Mammary epithelial cell (primary cell): ENCODE data around the gene C1orf87.

Experiments
- EZH2 ChIP-seq: IDR thresholded peaks from 2 replicates; pipeline ENCODE4 v1.6.1; 2012; ENCODE audit warnings: low read length, inconsistent platforms, borderline replicate concordance
- TF ChIP-seq, protein P1 (sequence below), 2 donors: IDR thresholded peaks in 1 of 2; conservative IDR thresholded peaks in 1 of 2; 2 replicates each; pipeline ENCODE4 v1.5.1; 2011 to 2012; ENCODE audit warnings: inconsistent platforms in 2 of 2, low read length in 2 of 2, mild to moderate bottlenecking in 2 of 2, control low read depth in 1 of 2, low read depth in 1 of 2; ENCODE audit not compliant: insufficient read depth in 1 of 2; ENCODE audit errors: extremely low read depth in 1 of 2

DNA sequence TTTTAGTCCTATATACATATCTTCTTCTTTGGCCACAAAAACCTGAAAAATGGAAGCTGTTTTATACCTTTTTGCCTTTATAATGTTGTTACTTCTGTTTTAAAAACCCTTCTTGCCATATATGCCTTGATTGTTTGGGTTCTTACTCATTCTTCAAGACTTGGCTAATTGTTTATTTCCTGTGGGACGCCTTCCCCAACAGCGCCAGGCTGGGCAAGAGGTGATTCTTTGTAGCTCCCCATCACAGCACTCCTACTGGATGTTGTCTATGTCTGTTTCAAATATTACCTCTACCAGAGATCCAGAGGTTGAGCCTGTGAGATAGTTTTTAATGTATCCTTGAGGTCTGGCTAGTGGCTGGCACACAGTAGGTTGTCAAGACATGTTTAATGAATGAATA is 73.8 kb downstream of the C1orf87 start:
- TF ChIP-seq, protein P1, sequence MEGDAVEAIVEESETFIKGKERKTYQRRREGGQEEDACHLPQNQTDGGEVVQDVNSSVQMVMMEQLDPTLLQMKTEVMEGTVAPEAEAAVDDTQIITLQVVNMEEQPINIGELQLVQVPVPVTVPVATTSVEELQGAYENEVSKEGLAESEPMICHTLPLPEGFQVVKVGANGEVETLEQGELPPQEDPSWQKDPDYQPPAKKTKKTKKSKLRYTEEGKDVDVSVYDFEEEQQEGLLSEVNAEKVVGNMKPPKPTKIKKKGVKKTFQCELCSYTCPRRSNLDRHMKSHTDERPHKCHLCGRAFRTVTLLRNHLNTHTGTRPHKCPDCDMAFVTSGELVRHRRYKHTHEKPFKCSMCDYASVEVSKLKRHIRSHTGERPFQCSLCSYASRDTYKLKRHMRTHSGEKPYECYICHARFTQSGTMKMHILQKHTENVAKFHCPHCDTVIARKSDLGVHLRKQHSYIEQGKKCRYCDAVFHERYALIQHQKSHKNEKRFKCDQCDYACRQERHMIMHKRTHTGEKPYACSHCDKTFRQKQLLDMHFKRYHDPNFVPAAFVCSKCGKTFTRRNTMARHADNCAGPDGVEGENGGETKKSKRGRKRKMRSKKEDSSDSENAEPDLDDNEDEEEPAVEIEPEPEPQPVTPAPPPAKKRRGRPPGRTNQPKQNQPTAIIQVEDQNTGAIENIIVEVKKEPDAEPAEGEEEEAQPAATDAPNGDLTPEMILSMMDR (conservative IDR thresholded peaks at IDR 0.05 in 1 of 2, IDR thresholded peaks at IDR 0.05 in 1 of 2; ENCODE audit: extremely low read depth in 1 of 2, insufficient read depth in 1 of 2, low read depth in 1 of 2, low read length in 2 of 2): no peak
- TF ChIP-seq EZH2: no peak
